PC-3 (cell line): ENCODE data around the gene MMP15. TPM values are rescaled to one million over a fixed set of nuclear protein-coding genes. Genes with fewer than 3 reads are reported as not detected.

Source experiments
- ATAC-seq: fragments of 200-7000 bp; cut with Tn5 transposase; 2 replicates; pipeline ENCODE4 v1.9.1; 2020; ENCODE audit warnings: mild to moderate bottlenecking, moderate library complexity
- BruUV-seq: library from RNA; stranded (reverse); fragments of 400-500 nt; replicated peaks from 2 replicates; lab custom pipeline; 2021; lab: Mats Ljungman, UMichigan
- CTCF ChIA-PET: fragments of 300-600 bp; sonication (Branson Sonifier 250); formaldehyde crosslinking; loops from one replicate; lab custom pipeline; 2022; ENCODE audit warnings: antibody characterized with exemption; lab: Charles Lee
- POLR2A ChIA-PET: fragments of 300-600 bp; sonication (Branson Sonifier 250); formaldehyde crosslinking; loops from one replicate; lab custom pipeline; 2022; ENCODE audit warnings: antibody characterized with exemption; ENCODE audit not compliant: unreplicated experiment; lab: Charles Lee
- DNase-seq: peaks from one replicate; pipeline ENCODE4 v3.0.0-alpha.2; 2015
- H2AFZ ChIP-seq: fragments of 300-600 bp; sonication (generic); 2 replicates; pipeline ENCODE4 v1.6.0; 2016; ENCODE audit warnings: antibody characterized with exemption, low read length
- H3F3A ChIP-seq: fragments of 300-600 bp; sonication (generic); one replicate; pipeline ENCODE4 v1.6.0; 2017; ENCODE audit warnings: antibody characterized with exemption, low read length, control low read depth, mild to moderate bottlenecking; ENCODE audit not compliant: unreplicated experiment
- H3K27ac ChIP-seq: fragments of 300-600 bp; sonication (generic); 2 replicates; pipeline ENCODE4 v1.5.1; 2016; ENCODE audit warnings: mild to moderate bottlenecking, low read length
- H3K27me3 ChIP-seq: fragments of 300-600 bp; sonication (generic); 2 replicates; pipeline ENCODE4 v1.6.1; 2016; ENCODE audit warnings: low read length, mixed read lengths
- H3K36me3 ChIP-seq: fragments of 300-600 bp; sonication (generic); 2 replicates; pipeline ENCODE4 v1.6.1; 2016; ENCODE audit warnings: low read depth, mixed run types, low read length, mixed read lengths
- H3K4me1 ChIP-seq: fragments of 300-600 bp; sonication (generic); 2 replicates; pipeline ENCODE4 v1.5.1; 2016; ENCODE audit warnings: low read length; ENCODE audit not compliant: insufficient read depth
- H3K4me2 ChIP-seq: fragments of 300-600 bp; sonication (generic); 2 replicates; pipeline ENCODE4 v1.6.0; 2016; ENCODE audit warnings: low read length
- H3K4me3 ChIP-seq: fragments of 300-600 bp; sonication (generic); 2 replicates; pipeline ENCODE4 v1.5.1; 2016; ENCODE audit warnings: mild to moderate bottlenecking, low read length, mixed read lengths
- H3K79me2 ChIP-seq: fragments of 300-600 bp; sonication (generic); 2 replicates; pipeline ENCODE4 v1.6.1; 2017; ENCODE audit warnings: low read length, mixed read lengths
- H3K9ac ChIP-seq: fragments of 300-600 bp; sonication (generic); 2 replicates; pipeline ENCODE4 v1.6.0; 2016; ENCODE audit warnings: mild to moderate bottlenecking, low read length
- H3K9me2 ChIP-seq: fragments of 300-600 bp; sonication (generic); replicated peaks from 2 replicates; pipeline ENCODE4 v1.6.1; 2016; ENCODE audit warnings: mixed run types, low read length, mixed read lengths
- H3K9me3 ChIP-seq: fragments of 300-600 bp; sonication (generic); 2 replicates; pipeline ENCODE4 v1.6.1; 2016; ENCODE audit warnings: low read length, mixed read lengths
- H4K20me1 ChIP-seq: fragments of 300-600 bp; sonication (generic); 2 replicates; pipeline ENCODE4 v1.6.1; 2016; ENCODE audit warnings: low read length, mixed read lengths
- EZH2 ChIP-seq: fragments of 300-600 bp; sonication (generic); IDR thresholded peaks from one replicate; pipeline ENCODE4 v1.6.1; 2017; ENCODE audit warnings: antibody characterized with exemption, mild to moderate bottlenecking, low read length; ENCODE audit not compliant: unreplicated experiment
- EZH2phosphoT487 ChIP-seq: fragments of 300-600 bp; sonication (generic); IDR thresholded peaks from 2 replicates; pipeline ENCODE4 v1.6.1; 2018; ENCODE audit warnings: mild to moderate bottlenecking, antibody characterized with exemption, low read length, borderline replicate concordance
- intact Hi-C: fragments of 100-400 bp; cut with micrococcal nuclease; formaldehyde crosslinking; loops from 2 replicates; pipeline ENCODE4 v1.9.0; 2023
- total RNA-seq: library from RNA; depleted of rRNA; stranded (reverse); fragments of >200 nt; gene quantifications from 2 replicates; pipeline ENCODE4 v1.2.3, GENCODE V29; 2014
- TF ChIP-seq, protein P1 (sequence below): fragments of 300-600 bp; sonication (generic); conservative IDR thresholded peaks from 2 replicates; pipeline ENCODE4 v1.5.1; 2017; ENCODE audit warnings: antibody characterized with exemption, low read depth, mild to moderate bottlenecking, low read length

MMP15 gene
- total RNA-seq, 1 experiment from 2014 or later = 6.3 TPM

DNA sequence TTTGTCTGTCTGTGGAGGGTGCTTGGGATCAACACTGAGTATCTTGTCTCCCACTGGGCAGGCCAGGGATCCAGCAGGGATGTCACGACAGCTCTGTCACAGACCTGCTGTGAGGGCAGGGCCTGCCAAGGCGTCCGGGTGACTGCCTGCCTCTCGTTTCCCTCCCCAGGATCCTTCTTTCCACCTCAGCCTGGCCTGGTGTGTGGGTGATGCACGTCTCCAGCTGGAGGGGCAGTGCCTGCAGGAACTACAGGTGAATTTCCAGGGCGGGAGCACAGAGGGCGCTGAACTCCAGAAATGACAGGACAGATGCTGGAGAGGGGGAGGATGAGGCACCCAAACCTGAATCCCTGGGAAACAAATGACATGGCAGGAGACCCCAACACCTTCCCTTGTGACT is 6.8 kb upstream of the MMP15 start:
- no peaks in the 10 kb centered on the region for H3K9me2 ChIP-seq
- no peaks in the 10 kb centered on the region; the same call in 1 of the 2 replicates for H3K36me3 ChIP-seq
- ChIA-PET CTCF (no interaction called here), POLR2A (no interaction called here)
- ATAC-seq = no peak
- no TSS peak for BruUV-seq
- no peaks in the 10 kb centered on the region for H3F3A ChIP-seq
- H3K79me2 ChIP-seq = no peaks in the 10 kb centered on the region
- H3K4me3 ChIP-seq = no peak overlapping the region
- H3K9me3 ChIP-seq = no peaks in the 10 kb centered on the region
- H3K9ac ChIP-seq = no peak overlapping the region
- DNase-seq = no peak
- intact Hi-C loops = no loop called here
- TF ChIP-seq, protein P1, sequence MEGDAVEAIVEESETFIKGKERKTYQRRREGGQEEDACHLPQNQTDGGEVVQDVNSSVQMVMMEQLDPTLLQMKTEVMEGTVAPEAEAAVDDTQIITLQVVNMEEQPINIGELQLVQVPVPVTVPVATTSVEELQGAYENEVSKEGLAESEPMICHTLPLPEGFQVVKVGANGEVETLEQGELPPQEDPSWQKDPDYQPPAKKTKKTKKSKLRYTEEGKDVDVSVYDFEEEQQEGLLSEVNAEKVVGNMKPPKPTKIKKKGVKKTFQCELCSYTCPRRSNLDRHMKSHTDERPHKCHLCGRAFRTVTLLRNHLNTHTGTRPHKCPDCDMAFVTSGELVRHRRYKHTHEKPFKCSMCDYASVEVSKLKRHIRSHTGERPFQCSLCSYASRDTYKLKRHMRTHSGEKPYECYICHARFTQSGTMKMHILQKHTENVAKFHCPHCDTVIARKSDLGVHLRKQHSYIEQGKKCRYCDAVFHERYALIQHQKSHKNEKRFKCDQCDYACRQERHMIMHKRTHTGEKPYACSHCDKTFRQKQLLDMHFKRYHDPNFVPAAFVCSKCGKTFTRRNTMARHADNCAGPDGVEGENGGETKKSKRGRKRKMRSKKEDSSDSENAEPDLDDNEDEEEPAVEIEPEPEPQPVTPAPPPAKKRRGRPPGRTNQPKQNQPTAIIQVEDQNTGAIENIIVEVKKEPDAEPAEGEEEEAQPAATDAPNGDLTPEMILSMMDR = no peak
- no peak for TF ChIP-seq EZH2
- no peak for TF ChIP-seq EZH2phosphoT487
- H3K4me1 ChIP-seq = peaks cover 20% of the 10 kb centered on the region
- H2AFZ ChIP-seq = no peak overlapping the region
- no peaks in the 10 kb centered on the region for H4K20me1 ChIP-seq
- H3K27me3 ChIP-seq = no peaks in the 10 kb centered on the region
- H3K27ac ChIP-seq = no peak overlapping the region
- no peak overlapping the region for H3K4me2 ChIP-seq

DNA sequence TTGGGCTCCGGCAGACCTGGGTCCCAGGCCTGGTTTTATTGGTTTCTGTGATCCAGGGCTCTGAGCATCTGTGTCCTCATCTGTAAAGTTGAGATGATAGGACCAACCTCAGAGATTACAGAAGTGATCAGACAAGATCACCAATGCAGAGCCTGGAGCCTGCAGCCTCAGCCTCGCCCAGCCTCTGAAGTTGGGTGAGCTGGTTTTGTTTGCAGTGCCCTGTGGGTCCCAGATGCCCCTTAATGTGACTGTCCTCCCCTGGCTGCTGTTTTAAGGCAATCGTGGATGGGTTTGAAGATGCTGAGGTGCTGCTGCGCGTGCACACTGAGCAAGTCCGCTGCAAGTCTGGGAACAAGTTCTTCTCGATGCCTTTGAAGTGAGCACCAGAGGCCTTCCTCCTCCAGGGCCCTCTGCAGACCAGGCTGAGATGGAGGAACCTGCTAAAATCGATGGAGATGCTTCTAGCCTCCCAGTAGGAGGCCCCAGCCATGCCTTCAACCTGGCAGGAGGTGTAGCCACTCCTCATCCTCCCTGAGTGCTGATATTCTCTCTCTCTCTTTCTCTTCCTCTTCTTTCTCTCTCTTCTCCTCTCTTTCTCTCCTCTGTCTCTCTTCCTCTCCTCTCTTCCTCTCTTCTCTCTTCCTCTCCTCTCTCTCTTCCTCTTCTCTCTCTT is 5.6 kb upstream of the MMP15 start:
- H3K4me3 ChIP-seq = no peak overlapping the region
- no peaks in the 10 kb centered on the region for H3F3A ChIP-seq
- H3K27me3 ChIP-seq = no peaks in the 10 kb centered on the region
- H2AFZ ChIP-seq = no peak overlapping the region
- no peaks in the 10 kb centered on the region for H3K9me2 ChIP-seq
- no peaks in the 10 kb centered on the region for H3K9me3 ChIP-seq
- H3K36me3 ChIP-seq = no peaks in the 10 kb centered on the region; the same call in 1 of the 2 replicates
- ChIA-PET POLR2A (no interaction called here), CTCF (interaction anchor here (0.6 kb wide), 1 partner anchor 309 kb away, joined by 3 read pairs; no protein-coding TSS in a partner anchor)
- no peaks in the 10 kb centered on the region for H4K20me1 ChIP-seq
- H3K79me2 ChIP-seq = no peaks in the 10 kb centered on the region
- no peak for DNase-seq
- intact Hi-C loops = loop anchor here (2.0 to 10.0 kb wide), 2 partner anchors 103 to 285 kb away; no protein-coding TSS in a partner anchor
- peaks cover 22% of the 10 kb centered on the region for H3K4me1 ChIP-seq
- H3K27ac ChIP-seq = no peak overlapping the region
- H3K4me2 ChIP-seq = no peak overlapping the region
- TF ChIP-seq EZH2phosphoT487 (no peak), EZH2 (no peak)
- TF ChIP-seq, protein P1 = no peak
- no TSS peak for BruUV-seq
- no peak overlapping the region for H3K9ac ChIP-seq
- ATAC-seq = no peak
